HCT116 (cell line): ENCODE measurements around the gene PREB. TPM values are rescaled to one million over a fixed set of nuclear protein-coding genes. Genes with fewer than 3 reads are reported as not detected.

Experiments used
- ATAC-seq: fragments of 200-7000 bp; cut with Tn5 transposase; 2 replicates; pipeline ENCODE4 v1.9.1; 2020; ENCODE audit warnings: mild to moderate bottlenecking, moderate library complexity
- BruUV-seq: library from RNA; stranded (reverse); fragments of 400-500 nt; replicated peaks from 2 replicates; lab custom pipeline; 2021; lab: Mats Ljungman, UMichigan
- CTCF ChIA-PET: fragments of 300-600 bp; sonication (Branson Sonifier 250); formaldehyde crosslinking; loops from one replicate; lab custom pipeline; 2021; ENCODE audit warnings: antibody characterized with exemption; lab: Charles Lee
- POLR2A ChIA-PET: fragments of 300-600, 350-600 bp; sonication (Branson Sonifier 250); formaldehyde crosslinking; loops from one replicate; lab custom pipeline; 2021; ENCODE audit warnings: antibody characterized with exemption; lab: Charles Lee
- RAD21 ChIA-PET, 2 experiments: fragments of 300-600 bp; sonication (Branson Sonifier 250); formaldehyde crosslinking; loops; one replicate each; lab custom pipeline; 2023; ENCODE audit warnings: low total read pairs in 2 of 2; ENCODE audit not compliant: uncharacterized antibody in 2 of 2, unreplicated experiment in 2 of 2, low non-redundant PET in 1 of 2; lab: Charles Lee
- DNase-seq: peaks from one replicate; pipeline ENCODE4 v3.0.0-alpha.2; 2010; ENCODE audit warnings: low read depth, low spot score
- H2AFZ ChIP-seq: fragments of 200-600 bp; shearing (Covaris generic), sonication (generic); 2 replicates; pipeline ENCODE4 v1.6.1; 2017; ENCODE audit warnings: low read depth, mixed run types, mixed read lengths, antibody characterized with exemption, low read length; ENCODE audit not compliant: poor library complexity, severe bottlenecking
- H3K27ac ChIP-seq: 2 replicates; pipeline ENCODE4 v1.5.1; 2012; ENCODE audit warnings: low read depth, low read length
- H3K27me3 ChIP-seq: fragments of 200-600 bp; sonication (generic); 2 replicates; pipeline ENCODE4 v1.6.1; 2016; ENCODE audit warnings: mixed run types, low read length, mixed read lengths; ENCODE audit not compliant: insufficient read depth
- H3K36me3 ChIP-seq, 2 experiments: fragments of 200-500 bp in 1 of 2; fragments of 200-600 bp in 1 of 2; sonication (Bioruptor generic) in 1 of 2; sonication (generic) in 1 of 2; 2 replicates each; pipeline versions ENCODE4 v1.5.1 to v1.6.1; 2014 to 2016; ENCODE audit warnings: low read length in 2 of 2, inconsistent platforms in 1 of 2, mixed read lengths in 1 of 2, mixed run types in 1 of 2; ENCODE audit not compliant: insufficient read depth in 2 of 2, control insufficient read depth in 1 of 2
- H3K4me1 ChIP-seq, 2 experiments: fragments of 200-600 bp in 1 of 2; sonication (generic) in 1 of 2; 2 replicates each; pipeline versions ENCODE4 v1.5.1 to v1.6.1; 2012 to 2017; ENCODE audit warnings: low read length in 2 of 2, inconsistent platforms in 1 of 2, mild to moderate bottlenecking in 1 of 2, mixed read lengths in 1 of 2, mixed run types in 1 of 2, moderate library complexity in 1 of 2; ENCODE audit not compliant: insufficient read depth in 2 of 2, control insufficient read depth in 1 of 2
- H3K4me2 ChIP-seq: fragments of 200-600 bp; sonication (generic); 2 replicates; pipeline ENCODE4 v1.6.1; 2017; ENCODE audit warnings: mixed run types, low read length, mixed read lengths
- H3K4me3 ChIP-seq, 2 experiments: fragments of 200-600 bp in 1 of 2; sonication (generic) in 1 of 2; replicated peaks in 1 of 2; 2 replicates each; pipeline ENCODE4 v1.5.1; 2011 to 2016; ENCODE audit warnings: low read length in 2 of 2, control low read depth in 1 of 2, low read depth in 1 of 2, mild to moderate bottlenecking in 1 of 2, mixed read lengths in 1 of 2, mixed run types in 1 of 2
- H3K79me2 ChIP-seq: fragments of 200-600 bp; sonication (generic); 2 replicates; pipeline ENCODE4 v1.6.1; 2017; ENCODE audit warnings: mild to moderate bottlenecking, mixed run types, low read length, moderate library complexity, mixed read lengths; ENCODE audit not compliant: insufficient read depth
- H3K9ac ChIP-seq: fragments of 200-600 bp; sonication (generic); 2 replicates; pipeline ENCODE4 v1.6.1; 2016; ENCODE audit warnings: low read length, mixed read lengths
- H3K9me2 ChIP-seq: fragments of 200-600 bp; sonication (generic), shearing (Covaris generic); 2 replicates; pipeline ENCODE4 v1.6.1; 2017; ENCODE audit warnings: mixed run types, mild to moderate bottlenecking, moderate library complexity; ENCODE audit not compliant: insufficient read depth
- H3K9me3 ChIP-seq, 2 experiments: fragments of 200-500 bp in 1 of 2; fragments of 200-600 bp in 1 of 2; sonication (Bioruptor generic) in 1 of 2; sonication (generic) in 1 of 2; 2 replicates each; pipeline ENCODE4 v1.6.1; 2014 to 2017; ENCODE audit warnings: low read length in 2 of 2, mixed read lengths in 2 of 2, inconsistent platforms in 1 of 2, low read depth in 1 of 2, mild to moderate bottlenecking in 1 of 2, mixed run types in 1 of 2, moderate library complexity in 1 of 2; ENCODE audit not compliant: control insufficient read depth in 1 of 2, insufficient read depth in 1 of 2
- H4K20me1 ChIP-seq: fragments of 200-600 bp; sonication (generic), shearing (Covaris generic); 2 replicates; pipeline ENCODE4 v1.6.1; 2017; ENCODE audit warnings: mixed run types, mild to moderate bottlenecking, moderate library complexity; ENCODE audit not compliant: insufficient read depth
- ATF3 ChIP-seq: IDR thresholded peaks from 2 replicates; pipeline ENCODE4 v1.6.1; 2012
- CEBPB ChIP-seq: IDR thresholded peaks from 2 replicates; pipeline ENCODE4 v1.6.1; 2012; ENCODE audit warnings: low read depth
- CTCF ChIP-seq, 3 experiments: fragments of 200-600 bp in 1 of 3; sonication (generic) in 1 of 3; IDR thresholded peaks in 2 of 3; conservative IDR thresholded peaks in 1 of 3; 2 replicates each; pipeline ENCODE4 v1.5.1; 2012 to 2017; ENCODE audit warnings: low read depth in 2 of 3, low read length in 2 of 3, antibody characterized with exemption in 1 of 3, borderline replicate concordance in 1 of 3, control low read depth in 1 of 3, mild to moderate bottlenecking in 1 of 3, mixed read lengths in 1 of 3, mixed run types in 1 of 3, moderate library complexity in 1 of 3; ENCODE audit not compliant: insufficient read depth in 1 of 3
- EGR1 ChIP-seq: IDR thresholded peaks from 2 replicates; pipeline ENCODE4 v1.6.1; 2012; ENCODE audit warnings: low read depth
- ELF1 ChIP-seq: IDR thresholded peaks from 2 replicates; pipeline ENCODE4 v1.6.1; 2012; ENCODE audit warnings: low read depth, borderline replicate concordance
- EZH2 ChIP-seq: fragments of 200-600 bp; sonication (generic); IDR thresholded peaks from 2 replicates; pipeline ENCODE4 v1.6.1; 2017; ENCODE audit warnings: antibody characterized with exemption, mixed run types
- EZH2phosphoT487 ChIP-seq: fragments of 200-600 bp; IDR thresholded peaks from 2 replicates; pipeline ENCODE4 v1.6.1; 2018; ENCODE audit warnings: antibody characterized with exemption, borderline replicate concordance
- FOSL1 ChIP-seq: IDR thresholded peaks from 2 replicates; pipeline ENCODE4 v1.6.1; 2012; ENCODE audit warnings: low read depth
- JUND ChIP-seq: IDR thresholded peaks from 2 replicates; pipeline ENCODE4 v1.6.1; 2012
- MAX ChIP-seq: IDR thresholded peaks from 2 replicates; pipeline ENCODE4 v1.6.1; 2012
- POLR2A ChIP-seq: IDR thresholded peaks from 2 replicates; pipeline ENCODE4 v1.7.0; 2011; ENCODE audit warnings: borderline replicate concordance; ENCODE audit not compliant: insufficient read depth, insufficient read length; ENCODE audit errors: extremely low read depth
- POLR2AphosphoS5 ChIP-seq: IDR thresholded peaks from 2 replicates; pipeline ENCODE4 v1.6.1; 2011; ENCODE audit warnings: mild to moderate bottlenecking, low read depth, low read length, moderate library complexity
- RAD21 ChIP-seq: IDR thresholded peaks from 2 replicates; pipeline ENCODE4 v1.6.1; 2012; ENCODE audit warnings: low read depth, mild to moderate bottlenecking
- REST ChIP-seq: IDR thresholded peaks from 2 replicates; pipeline ENCODE4 v1.6.1; 2012; ENCODE audit warnings: low read depth
- SIN3A ChIP-seq: IDR thresholded peaks from 2 replicates; pipeline ENCODE4 v1.6.1; 2012; ENCODE audit warnings: low read depth
- SP1 ChIP-seq: IDR thresholded peaks from 2 replicates; pipeline ENCODE4 v1.6.1; 2012; ENCODE audit warnings: low read depth
- SRF ChIP-seq: IDR thresholded peaks from 2 replicates; pipeline ENCODE4 v1.6.1; 2012; ENCODE audit warnings: low read depth
- TCF7L2 ChIP-seq: IDR thresholded peaks from 2 replicates; pipeline ENCODE4 v1.7.0; 2011; ENCODE audit warnings: borderline replicate concordance, inconsistent platforms; ENCODE audit not compliant: insufficient read depth, insufficient read length; ENCODE audit errors: extremely low read depth
- YY1 ChIP-seq: IDR thresholded peaks from 2 replicates; pipeline ENCODE4 v1.6.1; 2011; ENCODE audit warnings: low read length, low read depth, moderate library complexity, mild to moderate bottlenecking; ENCODE audit not compliant: insufficient replicate concordance; ENCODE audit errors: extremely low read depth
- intact Hi-C: fragments of 100-400 bp; cut with micrococcal nuclease; formaldehyde crosslinking; loops from 2 replicates; pipeline ENCODE4 v1.10.0; 2022
- total RNA-seq: library from RNA; stranded (reverse); gene quantifications from one replicate; pipeline ENCODE4 v1.2.1, GENCODE V29; 2021; ENCODE audit not compliant: unreplicated experiment
- TF ChIP-seq, protein P1 (sequence below): IDR thresholded peaks from 2 replicates; pipeline ENCODE4 v1.6.1; 2011; ENCODE audit warnings: mild to moderate bottlenecking, low read length, moderate library complexity; ENCODE audit not compliant: insufficient replicate concordance; ENCODE audit errors: extremely low read depth

PREB gene
- total RNA-seq, 1 experiment from 2014 or later, result 54.2 TPM

GRCh38 chr2:27152796-27153464 is 18.5 kb upstream of the PREB start:
- CTCF ChIA-PET, result interaction anchor here (1.0 to 2.2 kb wide), 2 partner anchors 17 to 126 kb away, joined by 3 to 10 read pairs; no protein-coding TSS in a partner anchor
- intact Hi-C loops, result no loop called here
- TF ChIP-seq YY1 (no peak), POLR2A (no peak), CTCF (IDR thresholded peaks at IDR 0.05 in 2 of 3, conservative IDR thresholded peaks at IDR 0.05 in 1 of 3; ENCODE audit: borderline replicate concordance in 1 of 3, insufficient read depth in 1 of 3, low read depth in 2 of 3, low read length in 2 of 3) (no peak), EGR1 (no peak), POLR2AphosphoS5 (no peak), EZH2phosphoT487 (no peak), FOSL1 (no peak), CEBPB (no peak), MAX (no peak), RAD21 (no peak), TCF7L2 (no peak), ELF1 (no peak), ATF3 (no peak), REST (no peak), SRF (no peak), SP1 (no peak), SIN3A (no peak), EZH2 (no peak), JUND (no peak)
- TF ChIP-seq, protein P1, sequence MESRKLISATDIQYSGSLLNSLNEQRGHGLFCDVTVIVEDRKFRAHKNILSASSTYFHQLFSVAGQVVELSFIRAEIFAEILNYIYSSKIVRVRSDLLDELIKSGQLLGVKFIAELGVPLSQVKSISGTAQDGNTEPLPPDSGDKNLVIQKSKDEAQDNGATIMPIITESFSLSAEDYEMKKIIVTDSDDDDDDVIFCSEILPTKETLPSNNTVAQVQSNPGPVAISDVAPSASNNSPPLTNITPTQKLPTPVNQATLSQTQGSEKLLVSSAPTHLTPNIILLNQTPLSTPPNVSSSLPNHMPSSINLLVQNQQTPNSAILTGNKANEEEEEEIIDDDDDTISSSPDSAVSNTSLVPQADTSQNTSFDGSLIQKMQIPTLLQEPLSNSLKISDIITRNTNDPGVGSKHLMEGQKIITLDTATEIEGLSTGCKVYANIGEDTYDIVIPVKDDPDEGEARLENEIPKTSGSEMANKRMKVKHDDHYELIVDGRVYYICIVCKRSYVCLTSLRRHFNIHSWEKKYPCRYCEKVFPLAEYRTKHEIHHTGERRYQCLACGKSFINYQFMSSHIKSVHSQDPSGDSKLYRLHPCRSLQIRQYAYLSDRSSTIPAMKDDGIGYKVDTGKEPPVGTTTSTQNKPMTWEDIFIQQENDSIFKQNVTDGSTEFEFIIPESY, result no peak
- Histone ChIP-seq H3K27me3 (no peaks in the 10 kb centered on the region), H4K20me1 (no peaks in the 10 kb centered on the region), H3K4me1 (peaks cover 0 to 17% of the 10 kb centered on the region in 2 experiments; a peak in 2 of 4 replicates), H3K9ac (no peak overlapping the region), H3K9me2 (no peaks in the 10 kb centered on the region), H2AFZ (no peak overlapping the region), H3K27ac (no peak overlapping the region), H3K36me3 (no peaks in the 10 kb centered on the region), H3K79me2 (no peaks in the 10 kb centered on the region), H3K4me3 (no peak overlapping the region), H3K4me2 (peak overlapping the region; percentile 5; the same call in 1 of the 2 replicates), H3K9me3 (no peaks in the 10 kb centered on the region)
- no TSS peak for BruUV-seq
- RAD21 ChIA-PET, result no interaction called here
- ATAC-seq (peak; percentile 27; the same call in 1 of the 2 replicates), DNase-seq (no peak)
- POLR2A ChIA-PET, result interaction anchor here (1.4 kb wide), 1 partner anchor 22 kb away, joined by 4 read pairs; no protein-coding TSS in a partner anchor
